Mucosa of rectum (tissue), 2 donors: ENCODE measurements around the gene CFAP100.

Experiments used
- H3K27ac ChIP-seq, 2 donors: one replicate each; pipeline ENCODE4 v1.7.0; 2013; ENCODE audit warnings: inconsistent platforms in 2 of 2, low read depth in 2 of 2, low read length in 2 of 2
- H3K27me3 ChIP-seq, 2 donors: one replicate each; pipeline ENCODE4 v1.7.0; 2013; ENCODE audit warnings: low read length in 2 of 2; ENCODE audit not compliant: control insufficient read depth in 2 of 2, insufficient read depth in 2 of 2
- H3K36me3 ChIP-seq, 2 donors: one replicate each; pipeline ENCODE4 v1.7.0; 2013; ENCODE audit warnings: low read length in 2 of 2; ENCODE audit not compliant: control insufficient read depth in 2 of 2, insufficient read depth in 2 of 2
- H3K4me1 ChIP-seq, 2 donors: one replicate each; pipeline ENCODE4 v1.7.0; 2013; ENCODE audit warnings: low read length in 2 of 2, mild to moderate bottlenecking in 1 of 2; ENCODE audit not compliant: control insufficient read depth in 2 of 2, insufficient read depth in 2 of 2
- H3K4me3 ChIP-seq, 2 donors: one replicate each; pipeline ENCODE4 v1.7.0; 2013; ENCODE audit warnings: low read length in 2 of 2
- H3K9ac ChIP-seq, 2 donors: one replicate each; pipeline ENCODE4 v1.7.0; 2013; ENCODE audit warnings: low read length in 2 of 2, low read depth in 1 of 2, mild to moderate bottlenecking in 1 of 2
- H3K9me3 ChIP-seq, 2 donors: one replicate each; pipeline ENCODE4 v1.7.0; 2013; ENCODE audit warnings: low read length in 2 of 2; ENCODE audit not compliant: control insufficient read depth in 2 of 2
- donor health status: healthy.
- donor health status: Normal muscosa, but diverticular disease.

Gene CFAP100

DNA sequence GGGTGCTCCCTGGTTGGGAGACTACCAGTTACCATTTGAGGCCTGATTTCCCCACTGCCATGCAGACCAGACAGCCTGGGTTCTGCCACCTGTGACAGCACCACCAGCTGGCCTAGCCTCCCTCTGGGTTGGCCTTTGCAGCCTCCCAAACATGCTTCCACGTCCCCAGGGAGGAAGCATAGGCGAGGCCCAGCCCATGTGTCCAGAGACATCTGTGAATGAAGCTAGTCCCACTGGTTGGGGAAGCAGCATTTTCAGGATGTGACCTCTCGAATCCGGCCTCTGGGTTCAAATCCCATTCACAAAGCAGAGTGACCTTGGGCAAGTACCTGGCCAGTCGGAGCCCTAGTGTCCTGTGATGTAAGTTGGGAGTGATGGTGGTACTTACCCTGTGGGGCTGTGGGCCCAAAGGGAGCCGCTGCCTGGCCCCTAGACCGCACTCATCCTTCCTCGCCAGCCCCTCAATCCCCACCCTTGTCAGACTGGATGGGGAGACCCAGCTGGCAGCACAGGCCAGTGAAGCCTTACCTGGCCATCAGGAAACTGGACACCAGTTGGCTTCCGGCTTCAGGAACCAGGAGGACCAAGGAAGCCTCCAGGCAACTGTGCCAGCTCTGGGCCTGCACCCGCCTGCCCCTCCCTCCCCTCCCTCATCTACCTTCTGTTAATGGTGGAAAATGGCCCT lies 43.5 kb upstream of the CFAP100 start:
- Histone ChIP-seq H3K27me3 (peaks cover 2 to 4% of the 10 kb centered on the region in 2 donors), H3K9ac (no peak overlapping the region), H3K27ac (no peak overlapping the region), H3K4me1 (peaks cover 2 to 6% of the 10 kb centered on the region in 2 donors), H3K9me3 (no peaks in the 10 kb centered on the region), H3K4me3 (no peak overlapping the region), H3K36me3 (no peaks in the 10 kb centered on the region)

DNA sequence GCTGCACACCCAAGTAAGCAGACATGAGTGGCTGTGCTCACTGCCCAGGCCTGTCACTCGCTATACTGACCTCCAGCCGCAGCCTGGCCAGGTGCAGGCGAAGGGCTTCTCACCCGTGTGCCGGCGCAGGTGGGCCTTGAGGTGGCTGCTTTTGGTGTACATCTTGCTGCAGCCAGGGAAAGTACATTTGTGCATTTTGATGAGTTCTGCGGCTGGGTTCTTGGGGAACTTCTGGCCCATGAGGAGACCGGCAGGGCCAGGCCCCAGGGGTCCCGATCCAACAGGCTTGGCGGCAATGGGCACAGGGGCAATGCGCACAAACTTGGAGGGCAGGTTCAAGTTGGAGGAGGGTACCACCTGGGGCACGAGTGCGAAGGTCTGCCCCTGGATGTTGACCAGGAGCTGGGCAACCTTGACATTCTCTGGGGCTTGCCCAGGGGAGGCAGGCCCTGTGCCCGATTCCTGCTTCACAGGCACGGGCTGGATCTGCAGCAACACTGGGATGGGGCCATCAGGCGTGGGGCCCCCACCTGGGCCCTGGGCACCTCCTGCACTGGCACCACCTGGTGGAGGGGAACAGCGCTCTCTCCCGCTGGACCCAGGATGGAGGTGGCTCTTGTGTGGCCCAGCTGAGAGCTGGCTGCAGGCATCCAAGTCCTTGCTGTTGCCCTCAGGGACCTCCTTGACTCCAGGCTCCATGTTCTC lies 42.8 kb upstream of the CFAP100 start:
- Histone ChIP-seq H3K36me3 (no peaks in the 10 kb centered on the region), H3K4me1 (peaks cover 5 to 11% of the 10 kb centered on the region in 2 donors), H3K27me3 (peaks cover 5 to 6% of the 10 kb centered on the region in 2 donors), H3K9me3 (no peaks in the 10 kb centered on the region), H3K4me3 (no peak overlapping the region), H3K9ac (no peak overlapping the region), H3K27ac (no peak overlapping the region)

DNA sequence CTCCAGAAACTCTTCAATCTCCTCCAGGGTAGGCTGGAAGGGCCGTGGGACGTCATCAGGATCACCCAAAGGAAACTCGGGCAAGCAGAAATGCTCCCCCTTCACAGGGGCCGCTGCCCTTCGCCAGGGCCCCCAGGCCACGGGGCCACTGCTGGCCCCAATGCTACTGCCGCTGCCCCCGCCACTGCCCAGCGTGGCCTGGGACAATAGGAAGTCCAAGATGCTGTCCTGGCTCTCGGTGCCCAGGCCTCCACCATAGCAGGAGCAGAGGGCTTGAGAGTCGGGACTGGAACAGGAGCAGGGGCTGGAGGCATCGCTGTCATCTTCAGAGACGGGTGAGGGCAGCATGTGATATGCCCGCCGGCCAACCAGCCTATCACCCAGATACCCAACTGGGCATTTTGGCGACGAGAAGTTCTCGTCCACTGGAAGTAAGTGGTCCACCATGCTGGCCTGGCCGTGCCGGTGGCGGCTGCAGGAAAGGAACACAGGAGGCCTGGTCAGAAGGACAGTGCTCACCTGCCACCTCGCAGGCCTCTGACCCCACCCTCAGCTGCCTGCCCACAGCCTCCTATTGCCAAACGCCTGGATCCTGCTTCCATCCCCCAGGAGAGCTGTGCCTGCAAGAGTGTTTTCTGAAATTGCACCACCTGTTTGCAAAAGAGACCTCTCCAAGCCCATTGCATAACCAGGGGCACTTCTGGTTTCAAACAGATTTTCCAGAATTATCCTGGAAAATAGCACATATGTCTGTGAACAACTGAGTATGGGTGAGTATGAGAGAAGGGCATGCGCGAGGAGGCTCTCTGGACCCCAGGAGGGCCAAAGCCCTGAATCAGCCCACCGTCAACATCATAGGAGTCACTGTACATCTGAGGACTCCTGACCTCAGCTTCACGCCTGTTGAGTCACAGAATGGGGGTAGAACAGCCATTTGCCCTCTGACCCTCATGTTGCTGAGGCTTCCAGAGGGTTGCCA lies 41.9 kb upstream of the CFAP100 start:
- Histone ChIP-seq H3K4me1 (peaks cover 5 to 13% of the 10 kb centered on the region in 2 donors), H3K27me3 (peaks cover 5 to 6% of the 10 kb centered on the region in 2 donors), H3K4me3 (no peak overlapping the region), H3K9ac (no peak overlapping the region), H3K36me3 (no peaks in the 10 kb centered on the region), H3K9me3 (no peaks in the 10 kb centered on the region), H3K27ac (no peak overlapping the region)

DNA sequence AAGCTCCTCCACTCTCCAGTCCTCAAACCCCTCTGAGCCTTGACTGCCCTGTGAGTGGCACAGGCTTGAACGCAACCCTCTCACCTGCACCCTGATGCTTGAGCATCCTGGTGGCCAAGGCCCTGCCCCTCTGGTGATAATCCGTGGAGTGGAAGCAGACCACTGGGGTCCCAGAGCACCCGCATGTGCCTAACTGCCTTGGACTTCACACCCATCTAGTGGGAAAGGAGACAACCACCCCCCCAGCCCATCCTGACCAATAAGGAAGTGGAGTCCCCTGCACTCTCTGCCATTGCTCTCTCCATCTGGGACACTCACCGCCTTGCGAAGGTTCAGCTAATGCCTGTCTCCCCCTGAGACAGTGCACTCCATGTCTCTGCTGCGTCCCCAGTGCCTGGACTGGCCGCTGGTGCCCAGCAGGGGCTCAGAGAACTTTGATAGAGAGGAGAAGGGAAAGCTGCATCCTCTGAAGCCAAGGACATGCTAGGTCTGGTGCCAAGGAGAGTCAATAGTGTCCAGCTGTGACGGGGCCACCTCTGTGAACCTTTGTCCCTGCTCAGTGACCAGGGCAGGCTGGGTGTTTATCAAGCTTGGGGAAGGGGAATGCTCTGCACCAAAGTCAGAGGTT lies 40.9 kb upstream of the CFAP100 start:
- H3K27ac ChIP-seq: no peak overlapping the region
- H3K27me3 ChIP-seq: peaks cover 13 to 14% of the 10 kb centered on the region in 2 donors
- H3K4me3 ChIP-seq: no peak overlapping the region
- H3K4me1 ChIP-seq: peaks cover 5 to 14% of the 10 kb centered on the region in 2 donors
- no peak overlapping the region for H3K9ac ChIP-seq
- no peaks in the 10 kb centered on the region for H3K9me3 ChIP-seq
- H3K36me3 ChIP-seq: no peaks in the 10 kb centered on the region

DNA sequence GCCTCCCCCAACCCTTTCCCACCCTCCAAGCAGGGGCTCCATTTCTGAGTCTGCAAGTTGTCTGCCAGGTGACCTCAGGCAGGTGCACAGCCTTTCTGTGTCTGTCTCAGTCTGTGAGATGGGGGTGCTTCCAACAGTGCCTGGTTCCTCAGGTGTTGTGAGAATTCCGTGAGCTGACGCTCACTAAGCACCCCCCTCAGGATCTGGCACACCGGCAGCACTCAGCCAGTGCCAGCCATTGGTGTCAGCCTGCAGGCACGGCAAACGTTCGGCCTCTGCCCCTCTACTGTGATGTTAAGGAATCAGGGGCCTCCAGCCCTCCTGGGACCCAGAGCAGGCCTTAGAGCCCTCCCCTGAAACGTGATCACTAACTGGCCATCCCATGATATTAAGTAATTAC lies 39.9 kb upstream of the CFAP100 start:
- H3K27me3 ChIP-seq: peaks cover 15 to 19% of the 10 kb centered on the region in 2 donors
- peaks cover 5 to 14% of the 10 kb centered on the region in 2 donors for H3K4me1 ChIP-seq
- no peak overlapping the region for H3K27ac ChIP-seq
- H3K36me3 ChIP-seq: no peaks in the 10 kb centered on the region
- H3K9me3 ChIP-seq: no peaks in the 10 kb centered on the region
- H3K4me3 ChIP-seq: no peak overlapping the region
- no peak overlapping the region for H3K9ac ChIP-seq

DNA sequence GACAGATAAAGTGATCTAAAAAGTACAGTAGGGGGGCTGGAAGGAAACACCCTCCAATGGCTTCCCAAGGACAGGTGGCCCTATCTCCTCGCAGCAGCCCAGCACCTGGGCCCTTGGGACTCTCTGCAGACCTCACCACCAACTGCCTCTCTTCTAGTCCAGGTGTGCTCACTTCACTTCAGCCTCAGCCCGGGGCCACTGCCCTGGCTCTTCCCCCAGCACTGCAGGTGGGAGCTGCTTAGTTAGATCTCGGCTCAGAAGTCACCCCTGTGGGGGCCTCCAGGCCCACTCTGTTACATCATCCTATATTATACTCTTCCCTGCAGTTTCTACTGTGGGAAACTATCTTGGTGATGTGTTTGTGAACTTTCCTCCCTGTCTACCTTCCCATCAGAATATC lies 39.5 kb upstream of the CFAP100 start:
- Histone ChIP-seq H3K4me1 (peaks cover 5 to 14% of the 10 kb centered on the region in 2 donors), H3K9me3 (no peaks in the 10 kb centered on the region), H3K27me3 (peaks cover 20 to 23% of the 10 kb centered on the region in 2 donors), H3K27ac (peak overlapping the region; percentile 35 to 65), H3K4me3 (no peak overlapping the region), H3K36me3 (no peaks in the 10 kb centered on the region), H3K9ac (no peak overlapping the region)

DNA sequence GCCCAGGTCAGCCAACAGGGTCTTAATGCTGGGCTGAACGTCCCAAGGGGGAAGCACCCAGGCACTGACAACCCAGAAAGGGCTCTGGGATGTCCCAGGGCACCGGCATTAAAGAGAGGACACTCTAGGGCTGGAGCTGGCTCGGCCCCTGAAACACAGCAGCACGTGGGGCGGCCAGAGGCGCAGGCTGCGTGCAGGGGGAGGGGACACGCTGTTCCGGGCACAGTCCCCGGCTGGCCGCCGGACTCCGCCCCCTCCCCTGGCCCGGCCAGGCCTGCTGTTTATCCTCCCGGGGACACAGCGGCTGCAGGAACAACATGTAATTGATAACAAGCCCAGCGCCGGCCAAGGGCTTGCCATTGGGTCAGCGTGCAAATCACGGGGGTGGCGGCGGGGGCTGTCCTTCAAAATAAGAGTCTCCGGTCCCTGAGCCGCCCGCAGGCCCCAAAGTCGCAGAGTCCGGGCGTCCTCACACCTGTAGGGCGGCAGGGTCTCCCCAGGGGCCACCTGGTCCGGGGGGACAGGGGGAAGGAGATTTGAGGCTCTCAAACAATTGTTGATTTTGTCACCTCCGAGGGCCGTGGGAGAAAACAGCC lies 38.8 kb upstream of the CFAP100 start:
- Histone ChIP-seq H3K9ac (peak overlapping the region; percentile 65 to 72), H3K27me3 (peaks cover 20 to 30% of the 10 kb centered on the region in 2 donors), H3K4me1 (peaks cover 5 to 14% of the 10 kb centered on the region in 2 donors)

DNA sequence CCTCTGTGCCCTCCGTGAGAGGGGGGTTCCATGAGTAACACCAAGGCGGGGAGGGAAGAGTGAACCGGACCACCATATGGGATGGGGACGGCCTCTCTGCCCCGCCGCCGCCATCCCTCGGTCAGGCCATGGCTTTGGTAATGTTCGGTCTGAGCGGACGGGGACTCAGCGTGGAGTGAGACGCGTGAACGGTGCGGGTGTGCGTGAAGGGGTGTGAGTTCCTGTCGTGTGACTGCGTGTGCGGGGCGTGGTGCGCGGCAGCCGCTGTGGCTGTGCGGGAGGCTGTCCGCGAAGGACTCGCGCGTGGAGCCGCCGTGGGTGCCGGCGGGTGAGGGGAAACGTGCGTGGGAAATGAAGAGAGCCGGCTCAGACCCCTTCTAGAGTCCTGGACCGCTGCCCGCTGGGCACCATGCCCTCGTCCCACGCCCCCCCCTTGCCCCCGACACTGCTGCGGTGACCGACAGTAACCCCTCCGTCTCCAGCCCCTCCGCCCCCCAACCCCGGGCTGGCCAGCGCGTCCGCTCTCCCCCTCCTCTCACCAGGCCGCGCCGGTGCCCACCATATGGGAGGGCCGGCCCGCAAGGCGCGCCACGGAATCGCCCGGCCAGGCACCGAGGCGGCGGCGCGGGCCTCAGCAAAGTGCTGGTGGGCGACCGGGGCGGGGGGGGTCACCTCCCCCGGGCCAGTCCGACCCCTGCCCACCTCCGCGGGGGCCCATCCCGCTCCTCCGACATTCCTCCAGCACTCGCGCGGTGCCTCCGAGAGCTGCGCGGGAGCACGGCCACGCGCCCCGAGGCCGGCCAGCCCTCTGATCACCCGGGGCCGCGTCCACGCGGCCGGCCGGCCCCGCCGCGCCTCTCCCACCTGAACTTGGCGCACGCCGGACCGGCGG lies 38.1 kb upstream of the CFAP100 start:
- H3K36me3 ChIP-seq: no peaks in the 10 kb centered on the region

More for the DNA sequence above, 38.8 kb upstream of the CFAP100 start:
- H3K4me3 ChIP-seq: peak overlapping the region; percentile 70 to 72
- H3K36me3 ChIP-seq: no peaks in the 10 kb centered on the region
- no peaks in the 10 kb centered on the region for H3K9me3 ChIP-seq
- H3K27ac ChIP-seq: peak overlapping the region; percentile 48 to 76

More for the DNA sequence above, 38.1 kb upstream of the CFAP100 start:
- H3K4me3 ChIP-seq: peak overlapping the region; percentile 70 to 72
- H3K27ac ChIP-seq: peak overlapping the region; percentile 48 to 76
- peak overlapping the region; percentile 65 to 72 for H3K9ac ChIP-seq
- peaks cover 5 to 14% of the 10 kb centered on the region in 2 donors for H3K4me1 ChIP-seq
- H3K27me3 ChIP-seq: peaks cover 23 to 34% of the 10 kb centered on the region in 2 donors
- H3K9me3 ChIP-seq: no peaks in the 10 kb centered on the region
